GM12878 (cell line): Measurements from ENCODE around the gene FABP2. TPM values are rescaled to one million over a fixed set of nuclear protein-coding genes. Genes with fewer than 3 reads are reported as not detected.

Experiments
- ATAC-seq: fragments of 200-7000 bp; cut with Tn5 transposase; 3 replicates; pipeline ENCODE4 v1.9.1; 2020; ENCODE audit warnings: mild to moderate bottlenecking, moderate library complexity
- BruUV-seq: library from RNA; stranded (reverse); fragments of 400-500 nt; replicated peaks from 2 replicates; lab custom pipeline; 2021; lab: Mats Ljungman, UMichigan
- CTCF ChIA-PET: fragments of 300-600 bp; sonication (Branson Sonifier 250); formaldehyde crosslinking; extraction: SDS; loops from one replicate; lab custom pipeline; 2021; ENCODE audit warnings: inconsistent platforms; lab: Yijun Ruan, JAX
- POLR2A ChIA-PET: fragments of 350-600 bp; formaldehyde crosslinking; extraction: SDS; loops from one replicate; lab custom pipeline; 2021; ENCODE audit warnings: inconsistent platforms; lab: Charles Lee
- RAD21 ChIA-PET: fragments of 300-600 bp; sonication (Branson Sonifier 250); formaldehyde crosslinking; loops from one replicate; lab custom pipeline; 2023; ENCODE audit warnings: antibody characterized with exemption; ENCODE audit not compliant: unreplicated experiment; lab: Charles Lee
- SMC1A ChIA-PET: fragments of 300-600 bp; sonication (Branson Sonifier 250); formaldehyde crosslinking; loops from one replicate; lab custom pipeline; 2023; ENCODE audit not compliant: unreplicated experiment, uncharacterized antibody; lab: Charles Lee
- DNase-seq: peaks from one replicate; pipeline ENCODE4 v3.0.0-alpha.2; 2011; ENCODE audit warnings: low read depth, low spot score
- FAIRE-seq: peaks from 3 replicates; lab custom pipeline; 2011; peaks lifted over from hg19 to GRCh38; lab: Jason Lieb, UNC
- H2AFZ ChIP-seq: 2 replicates; pipeline ENCODE4 v1.6.0; 2011; ENCODE audit warnings: low read depth, low read length, control low read depth; ENCODE audit not compliant: control insufficient read depth
- H3K27ac ChIP-seq: 2 replicates; pipeline ENCODE4 v1.5.1; 2011; ENCODE audit warnings: control low read depth; ENCODE audit not compliant: control insufficient read depth, insufficient read depth
- H3K27me3 ChIP-seq, 2 experiments: replicated peaks in 1 of 2; 2 replicates each; pipeline versions ENCODE4 v1.6.0 to v1.6.1; 2011; ENCODE audit warnings: low read length in 1 of 2; ENCODE audit not compliant: control insufficient read depth in 2 of 2, insufficient read depth in 2 of 2
- H3K36me3 ChIP-seq, 2 experiments: 2 replicates each; pipeline ENCODE4 v1.5.1; 2011; ENCODE audit warnings: low read length in 1 of 2; ENCODE audit not compliant: control insufficient read depth in 2 of 2, insufficient read depth in 2 of 2
- H3K4me1 ChIP-seq: 2 replicates; pipeline ENCODE4 v1.6.1; 2011; ENCODE audit warnings: mild to moderate bottlenecking, low read length, moderate library complexity, mixed read lengths; ENCODE audit not compliant: control insufficient read depth, insufficient read depth
- H3K4me2 ChIP-seq: 2 replicates; pipeline ENCODE4 v1.6.0; 2011; ENCODE audit warnings: control low read depth; ENCODE audit not compliant: control insufficient read depth, insufficient read depth
- H3K4me3 ChIP-seq: fragments of 200-600 bp; sonication (generic); 2 replicates; pipeline ENCODE4 v1.5.1; 2016
- H3K79me2 ChIP-seq: 2 replicates; pipeline ENCODE4 v1.6.0; 2011; ENCODE audit warnings: low read length; ENCODE audit not compliant: control insufficient read depth, insufficient read depth
- H3K9ac ChIP-seq: 2 replicates; pipeline ENCODE4 v1.8.0; 2011; ENCODE audit warnings: low read length, control low read depth, mixed read lengths; ENCODE audit not compliant: control insufficient read depth, insufficient read depth
- H3K9me3 ChIP-seq: replicated peaks from 3 replicates; pipeline ENCODE4 v1.5.1; 2011; ENCODE audit warnings: mild to moderate bottlenecking, low read length; ENCODE audit not compliant: control insufficient read depth, insufficient read depth
- H4K20me1 ChIP-seq: 2 replicates; pipeline ENCODE4 v1.6.0; 2011; ENCODE audit not compliant: control insufficient read depth, insufficient read depth
- HCFC1 ChIP-seq: fragments of 150-350 bp; IDR thresholded peaks from 2 replicates; pipeline ENCODE4 v1.6.1; 2014; ENCODE audit warnings: low read length
- RAD21 ChIP-seq: IDR thresholded peaks from 2 replicates; pipeline ENCODE4 v1.6.1; 2011; ENCODE audit warnings: mild to moderate bottlenecking, low read depth, low read length, moderate library complexity; ENCODE audit not compliant: insufficient read depth
- SMC3 ChIP-seq: IDR thresholded peaks from 2 replicates; pipeline ENCODE4 v1.6.1; 2011; ENCODE audit warnings: low read length, improper control_type of control experiment, borderline replicate concordance
- WGBS: methylation state at CpG from one replicate; pipeline ENCODE4 v1.1.6; 2016; ENCODE audit warnings: low lambda C conversion rate; ENCODE audit not compliant: insufficient replicate concordance, insufficient coverage; ENCODE audit errors: missing lambda C conversion rate; 5-methylcytosine and 5-hydroxymethylcytosine counted together
- in situ Hi-C: fragments of 300-500 bp; cut with MboI; formaldehyde crosslinking; loops from 9 replicates; pipeline ENCODE4 v1.14.3; 2018; ENCODE audit warnings: mixed read lengths
- intact Hi-C: fragments of 100-400 bp; cut with micrococcal nuclease; formaldehyde crosslinking; loops from one replicate; pipeline ENCODE4 v1.14.2; 2022; ENCODE audit not compliant: unreplicated experiment
- polyA plus RNA-seq, 11 experiments: library from polyadenylated mRNA; depleted of rRNA in 4 of 11; unstranded in 6 of 11; stranded (reverse) in 5 of 11; fragments of >200 nt; fragmentation: Nextera tagmentation in 4 of 11; fragmentation: Illumina TruSeq in 1 of 11; extraction: Ambion mirVana in 4 of 11; extraction: Trizol in 1 of 11; gene quantifications; 1 replicate in 1 of 11; 2 replicates in 10 of 11; pipeline versions ENCODE4 v1.2.1 to v1.2.3, GENCODE V29; 2011 to 2016; ENCODE audit warnings: inconsistent platforms in 2 of 11, missing spikeins in 2 of 11, low read depth in 1 of 11
- total RNA-seq, 4 experiments: library from RNA; depleted of rRNA in 3 of 4; stranded (reverse); fragments of >200 nt in 3 of 4; fragmentation: Illumina TruSeq in 1 of 4; extraction: Trizol in 1 of 4; gene quantifications; 2 replicates each; pipeline versions ENCODE4 v1.2.1 to v1.2.3, GENCODE V29; 2013 to 2021
- TF ChIP-seq, protein P1 (sequence below), 3 experiments: IDR thresholded peaks in 2 of 3; conservative IDR thresholded peaks in 1 of 3; 2 replicates each; pipeline ENCODE4 v1.5.1; 2011; ENCODE audit warnings: low read depth in 3 of 3, low read length in 3 of 3, mild to moderate bottlenecking in 3 of 3, control low read depth in 2 of 3, moderate library complexity in 2 of 3, inconsistent platforms in 1 of 3, mixed read lengths in 1 of 3; ENCODE audit not compliant: control insufficient read depth in 2 of 3, insufficient read depth in 1 of 3; ENCODE audit errors: extremely low read depth in 1 of 3

Gene FABP2
- total and polyA plus RNA-seq, 10 of the 15 experiments (the other 5 are each of a cell fraction or from before 2014, with no cell fraction given): not detected

DNA sequence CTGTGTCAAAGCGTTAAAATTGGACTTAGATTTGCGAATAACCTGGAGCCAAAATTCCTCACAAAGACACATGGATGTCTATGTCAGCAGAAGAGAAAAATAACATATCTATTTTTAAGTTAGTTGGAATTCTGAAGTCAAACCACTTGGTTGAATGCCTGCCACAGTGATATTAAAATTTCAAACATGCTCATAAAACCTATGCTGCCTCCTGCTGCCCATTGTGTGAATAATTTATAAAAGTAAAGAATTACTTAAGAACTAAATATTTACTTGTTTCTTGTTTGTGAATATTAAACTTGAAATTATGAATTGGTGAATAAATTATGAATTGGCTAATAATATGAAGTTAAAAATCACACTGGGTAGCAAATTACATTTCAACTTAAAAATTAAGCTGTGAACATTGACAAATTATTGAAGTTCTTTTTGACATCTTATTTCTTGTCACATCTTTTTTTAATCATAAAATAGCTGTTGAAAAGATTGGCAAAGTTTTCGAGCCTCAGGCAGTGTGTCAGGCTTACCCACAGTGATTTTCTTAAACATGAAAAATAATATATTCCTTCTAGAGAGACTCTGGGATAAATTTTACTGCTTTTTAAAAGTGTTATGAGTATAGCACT, 35.4 kb downstream of the FABP2 start:
- no peak for FAIRE-seq

More for the DNA sequence above, 35.4 kb downstream of the FABP2 start:
- no peaks in the 10 kb centered on the region for H4K20me1 ChIP-seq
- ChIA-PET CTCF (interaction anchor here (0.8 to 1.1 kb wide), 4 partner anchors 12 to 306 kb away, joined by 4 to 8 read pairs (median 6); no protein-coding TSS in a partner anchor), RAD21 (interaction anchor here (1.0 kb wide), 1 partner anchor 246 kb away, joined by 4 read pairs; no protein-coding TSS in a partner anchor), SMC1A (interaction anchor here (1.0 kb wide), 1 partner anchor 300 kb away, joined by 3 read pairs; no protein-coding TSS in a partner anchor), POLR2A (no interaction called here)
- H3K27ac ChIP-seq: no peak overlapping the region
- H3K4me1 ChIP-seq: no peaks in the 10 kb centered on the region
- ATAC-seq: no peak
- 65% methylated on average over 3 of the region's 3 CpGs for WGBS
- no peaks in the 10 kb centered on the region for H3K27me3 ChIP-seq
- no peak for DNase-seq
- no peak overlapping the region for H3K4me3 ChIP-seq
- TF ChIP-seq HCFC1 (no peak), RAD21 (peak; percentile 86), SMC3 (peak; percentile 88)
- TF ChIP-seq, protein P1, sequence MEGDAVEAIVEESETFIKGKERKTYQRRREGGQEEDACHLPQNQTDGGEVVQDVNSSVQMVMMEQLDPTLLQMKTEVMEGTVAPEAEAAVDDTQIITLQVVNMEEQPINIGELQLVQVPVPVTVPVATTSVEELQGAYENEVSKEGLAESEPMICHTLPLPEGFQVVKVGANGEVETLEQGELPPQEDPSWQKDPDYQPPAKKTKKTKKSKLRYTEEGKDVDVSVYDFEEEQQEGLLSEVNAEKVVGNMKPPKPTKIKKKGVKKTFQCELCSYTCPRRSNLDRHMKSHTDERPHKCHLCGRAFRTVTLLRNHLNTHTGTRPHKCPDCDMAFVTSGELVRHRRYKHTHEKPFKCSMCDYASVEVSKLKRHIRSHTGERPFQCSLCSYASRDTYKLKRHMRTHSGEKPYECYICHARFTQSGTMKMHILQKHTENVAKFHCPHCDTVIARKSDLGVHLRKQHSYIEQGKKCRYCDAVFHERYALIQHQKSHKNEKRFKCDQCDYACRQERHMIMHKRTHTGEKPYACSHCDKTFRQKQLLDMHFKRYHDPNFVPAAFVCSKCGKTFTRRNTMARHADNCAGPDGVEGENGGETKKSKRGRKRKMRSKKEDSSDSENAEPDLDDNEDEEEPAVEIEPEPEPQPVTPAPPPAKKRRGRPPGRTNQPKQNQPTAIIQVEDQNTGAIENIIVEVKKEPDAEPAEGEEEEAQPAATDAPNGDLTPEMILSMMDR (IDR thresholded peaks at IDR 0.05 in 2 of 3, conservative IDR thresholded peaks at IDR 0.05 in 1 of 3; ENCODE audit: control insufficient read depth in 2 of 3, extremely low read depth in 1 of 3, insufficient read depth in 1 of 3, low read depth in 3 of 3, low read length in 3 of 3): peak; percentile 48 to 63 (median 49); a peak in 5 of 6 replicates
- in situ Hi-C loops: no loop called here
- H3K79me2 ChIP-seq: no peaks in the 10 kb centered on the region
- no TSS peak for BruUV-seq
- no peak overlapping the region for H3K4me2 ChIP-seq
- H3K36me3 ChIP-seq: no peaks in the 10 kb centered on the region
- H3K9me3 ChIP-seq: no peaks in the 10 kb centered on the region
- intact Hi-C loops: loop anchor here (1.0 to 10.0 kb wide), 4 partner anchors 74 to 512 kb away; partner anchors contain the start of gene USP53
- H2AFZ ChIP-seq: no peak overlapping the region
- H3K9ac ChIP-seq: no peak overlapping the region
